T-helper 1 cell treated with Interleukin-12 subunit alpha and Interleukin-12 subunit beta and Interleukin-4 antibody, amounts not matched to agents 30 μg/mL and 1 μg/mL, for 36 hours (primary cell): ENCODE data around the gene PRMT6.
A peak's percentile ranks its signal among the peaks of the same experiment; 100 is the strongest.
"Not testable (repeated sequence)": the region's sequence is repeated elsewhere in the genome, so short reads cannot be mapped to it uniquely, and the experiment has no call there.

Source experiments
- H3K27ac Mint-ChIP-seq: one replicate; pipeline ENCODE4 v1.8.0; 2021; ENCODE audit warnings: mild to moderate bottlenecking, mixed read lengths
- H3K27me3 Mint-ChIP-seq: one replicate; pipeline ENCODE4 v1.8.0; 2021; ENCODE audit warnings: low read depth, mixed read lengths
- H3K36me3 Mint-ChIP-seq: one replicate; pipeline ENCODE4 v1.8.0; 2021; ENCODE audit warnings: low read depth, mixed read lengths
- H3K4me1 Mint-ChIP-seq: one replicate; pipeline ENCODE4 v1.8.0; 2021; ENCODE audit warnings: low read depth, mixed read lengths
- H3K4me3 Mint-ChIP-seq: one replicate; pipeline ENCODE4 v1.8.0; 2021; ENCODE audit warnings: mild to moderate bottlenecking, moderate library complexity, mixed read lengths
- H3K9me3 Mint-ChIP-seq: one replicate; pipeline ENCODE4 v1.8.0; 2021; ENCODE audit warnings: mixed read lengths

PRMT6 gene

GRCh38 chr1:107058245-107059032, 2.0 kb downstream of the PRMT6 start:
- Mint-ChIP-seq H3K36me3 (peaks cover 15% of the 10 kb centered on the region), H3K4me1 (peaks cover 15% of the 10 kb centered on the region), H3K27me3 (no peaks in the 10 kb centered on the region), H3K9me3 (no peaks in the 10 kb centered on the region), H3K4me3 (peak overlapping the region; percentile 98), H3K27ac (no peak overlapping the region)

GRCh38 chr1:107061886-107062285, 5.4 kb downstream of the PRMT6 start:
- H3K27ac Mint-ChIP-seq = no peak overlapping the region
- peaks cover 12% of the 10 kb centered on the region for H3K36me3 Mint-ChIP-seq
- no peak overlapping the region for H3K4me3 Mint-ChIP-seq
- no peaks in the 10 kb centered on the region for H3K27me3 Mint-ChIP-seq
- H3K4me1 Mint-ChIP-seq = peaks cover 15% of the 10 kb centered on the region
- H3K9me3 Mint-ChIP-seq = no peaks in the 10 kb centered on the region

GRCh38 chr1:107073493-107073892, 17.0 kb downstream of the PRMT6 start:
- H3K9me3 Mint-ChIP-seq = no peaks in the 10 kb centered on the region
- peaks cover 8% of the 10 kb centered on the region for H3K27me3 Mint-ChIP-seq
- H3K36me3 Mint-ChIP-seq = no peaks in the 10 kb centered on the region
- no peak overlapping the region for H3K27ac Mint-ChIP-seq
- H3K4me1 Mint-ChIP-seq = no peaks in the 10 kb centered on the region
- H3K4me3 Mint-ChIP-seq = no peak overlapping the region

- Mint-ChIP-seq H3K4me1 (no peaks in the 10 kb centered on the region), H3K36me3 (no peaks in the 10 kb centered on the region), H3K9me3 (no peaks in the 10 kb centered on the region), H3K4me3 (no peak overlapping the region), H3K27ac (no peak overlapping the region), H3K27me3 (peaks cover 3% of the 10 kb centered on the region)
Measured at GRCh38 chr1:107076841-107077240, 20.4 kb downstream of the PRMT6 start.

- Mint-ChIP-seq H3K27ac (no peak overlapping the region), H3K27me3 (peaks cover 5% of the 10 kb centered on the region), H3K9me3 (no peaks in the 10 kb centered on the region), H3K36me3 (no peaks in the 10 kb centered on the region), H3K4me1 (no peaks in the 10 kb centered on the region), H3K4me3 (no peak overlapping the region)
Measured at GRCh38 chr1:107079249-107079648, 22.8 kb downstream of the PRMT6 start.

GRCh38 chr1:107081102-107081501, 24.6 kb downstream of the PRMT6 start:
- Mint-ChIP-seq H3K36me3 (no peaks in the 10 kb centered on the region), H3K27me3 (peaks cover 2% of the 10 kb centered on the region), H3K4me1 (no peaks in the 10 kb centered on the region), H3K9me3 (no peaks in the 10 kb centered on the region), H3K27ac (no peak overlapping the region), H3K4me3 (no peak overlapping the region)

- no peaks in the 10 kb centered on the region for H3K4me1 Mint-ChIP-seq
- H3K27me3 Mint-ChIP-seq = no peaks in the 10 kb centered on the region
- H3K36me3 Mint-ChIP-seq = no peaks in the 10 kb centered on the region
- no peaks in the 10 kb centered on the region for H3K9me3 Mint-ChIP-seq
- H3K4me3 Mint-ChIP-seq = no peak overlapping the region
- no peak overlapping the region for H3K27ac Mint-ChIP-seq
Measured at GRCh38 chr1:107091418-107091817, 34.9 kb downstream of the PRMT6 start.

- not testable (repeated sequence) for H3K36me3 Mint-ChIP-seq, H3K4me1 Mint-ChIP-seq, H3K4me3 Mint-ChIP-seq, H3K27ac Mint-ChIP-seq, H3K27me3 Mint-ChIP-seq, H3K9me3 Mint-ChIP-seq
Measured at GRCh38 chr1:107093395-107093794, 36.9 kb downstream of the PRMT6 start.

- H3K27me3 Mint-ChIP-seq = no peaks in the 10 kb centered on the region
Measured at GRCh38 chr1:107095647-107096046, 39.2 kb downstream of the PRMT6 start.

GRCh38 chr1:107096690-107097089, 40.2 kb downstream of the PRMT6 start:
- Mint-ChIP-seq H3K27ac (no peak overlapping the region), H3K27me3 (no peaks in the 10 kb centered on the region), H3K4me1 (no peaks in the 10 kb centered on the region), H3K9me3 (no peaks in the 10 kb centered on the region), H3K36me3 (no peaks in the 10 kb centered on the region), H3K4me3 (no peak overlapping the region)

More at GRCh38 chr1:107095647-107096046, 39.2 kb downstream of the PRMT6 start:
- H3K36me3 Mint-ChIP-seq = no peaks in the 10 kb centered on the region
- H3K27ac Mint-ChIP-seq = no peak overlapping the region
- H3K4me1 Mint-ChIP-seq = no peaks in the 10 kb centered on the region
- no peaks in the 10 kb centered on the region for H3K9me3 Mint-ChIP-seq
- H3K4me3 Mint-ChIP-seq = no peak overlapping the region

GRCh38 chr1:107098961-107099360, 42.5 kb downstream of the PRMT6 start:
- Mint-ChIP-seq H3K4me1 (no peaks in the 10 kb centered on the region), H3K36me3 (no peaks in the 10 kb centered on the region), H3K4me3 (no peak overlapping the region), H3K27ac (no peak overlapping the region), H3K9me3 (no peaks in the 10 kb centered on the region), H3K27me3 (no peaks in the 10 kb centered on the region)

- Mint-ChIP-seq H3K27me3 (no peaks in the 10 kb centered on the region), H3K4me3 (no peak overlapping the region), H3K36me3 (no peaks in the 10 kb centered on the region), H3K27ac (no peak overlapping the region), H3K4me1 (no peaks in the 10 kb centered on the region), H3K9me3 (no peaks in the 10 kb centered on the region)
Measured at GRCh38 chr1:107100331-107100984, 44.0 kb downstream of the PRMT6 start.

GRCh38 chr1:107105914-107106313, 49.4 kb downstream of the PRMT6 start:
- H3K9me3 Mint-ChIP-seq = no peaks in the 10 kb centered on the region
- no peak overlapping the region for H3K4me3 Mint-ChIP-seq
- H3K4me1 Mint-ChIP-seq = no peaks in the 10 kb centered on the region
- H3K27ac Mint-ChIP-seq = no peak overlapping the region
- no peaks in the 10 kb centered on the region for H3K36me3 Mint-ChIP-seq
- no peaks in the 10 kb centered on the region for H3K27me3 Mint-ChIP-seq
